G401.6 (cell line): ENCODE measurements around the gene ZNF438.
"Not testable (repeated sequence)": the region's sequence is repeated elsewhere in the genome, so short reads cannot be mapped to it uniquely, and the experiment has no call there.

Source experiments
- FAIRE-seq: peaks from 2 replicates; lab custom pipeline; 2012; peaks lifted over from hg19 to GRCh38; lab: Jason Lieb, UNC

Gene ZNF438

DNA sequence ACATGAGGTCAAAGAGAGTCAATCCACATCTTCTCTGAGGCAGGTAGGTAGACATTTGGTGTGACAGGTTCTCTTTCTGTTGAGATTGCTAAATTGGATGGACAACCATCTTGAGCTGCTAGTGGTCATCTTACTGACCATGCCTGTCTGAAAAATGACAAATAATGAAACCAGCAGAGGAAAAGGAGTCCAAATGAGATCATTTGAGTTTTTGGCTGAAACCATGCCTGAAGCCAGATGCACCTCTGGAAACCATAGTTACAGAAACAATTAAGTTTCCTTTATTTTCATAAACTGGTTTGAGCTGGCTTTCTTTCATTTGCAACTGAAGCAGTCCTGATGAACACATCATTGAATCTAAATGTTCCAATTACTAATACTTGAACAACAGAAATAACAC lies 100.6 kb downstream of the ZNF438 start:
- FAIRE-seq, result no peak

DNA sequence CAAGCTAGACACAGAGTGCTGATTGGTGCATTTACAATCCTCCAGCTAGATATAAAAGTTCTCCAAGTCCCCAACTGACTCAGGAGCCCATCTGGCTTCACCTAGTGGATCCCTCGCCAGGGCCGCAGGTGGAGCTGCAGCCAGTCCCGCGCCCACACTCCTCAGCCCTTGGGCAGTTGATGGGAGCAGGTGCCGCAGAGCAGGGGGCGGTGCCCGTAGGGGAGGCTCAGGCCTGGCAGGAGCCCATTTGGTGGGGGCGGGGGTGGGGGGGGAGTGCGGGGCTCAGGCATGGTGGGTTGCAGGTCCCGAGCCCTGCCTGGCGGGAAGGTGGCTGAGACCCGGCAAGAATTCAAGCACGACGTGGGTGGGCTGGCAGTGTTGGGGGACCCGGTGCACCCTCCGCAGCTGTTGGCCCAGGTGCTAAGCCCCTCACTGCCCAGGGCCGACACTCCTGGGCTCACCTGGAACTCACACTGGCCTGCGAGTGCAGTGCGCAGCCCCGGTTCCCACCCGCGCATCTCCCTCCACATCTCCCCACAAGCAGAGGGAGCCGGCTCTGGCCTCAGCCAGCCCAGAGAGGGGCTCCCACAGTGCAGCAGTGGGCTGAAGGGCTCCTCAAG lies 101.7 kb downstream of the ZNF438 start:
- no peak for FAIRE-seq

DNA sequence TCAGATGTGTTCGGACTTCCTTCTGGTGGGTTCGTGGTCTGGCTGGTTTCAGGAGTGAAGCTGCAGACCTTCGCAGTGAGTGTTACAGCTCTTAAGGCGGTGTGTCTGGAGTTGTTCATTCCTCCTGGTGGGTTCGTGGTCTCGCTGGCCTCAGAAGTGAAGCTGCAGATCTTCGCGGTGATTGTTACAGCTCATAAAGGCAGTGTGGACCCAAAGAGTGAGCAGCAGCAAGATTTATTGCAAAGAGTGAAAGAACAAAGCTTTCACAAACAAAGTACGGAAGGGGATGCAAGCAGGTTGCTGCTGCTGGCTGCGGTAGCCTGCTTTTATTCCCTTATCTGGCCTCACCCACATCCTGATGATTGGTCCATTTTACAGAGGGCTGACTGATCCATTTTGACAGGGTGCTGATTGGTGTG lies 102.3 kb downstream of the ZNF438 start:
- FAIRE-seq, result not testable (repeated sequence)

DNA sequence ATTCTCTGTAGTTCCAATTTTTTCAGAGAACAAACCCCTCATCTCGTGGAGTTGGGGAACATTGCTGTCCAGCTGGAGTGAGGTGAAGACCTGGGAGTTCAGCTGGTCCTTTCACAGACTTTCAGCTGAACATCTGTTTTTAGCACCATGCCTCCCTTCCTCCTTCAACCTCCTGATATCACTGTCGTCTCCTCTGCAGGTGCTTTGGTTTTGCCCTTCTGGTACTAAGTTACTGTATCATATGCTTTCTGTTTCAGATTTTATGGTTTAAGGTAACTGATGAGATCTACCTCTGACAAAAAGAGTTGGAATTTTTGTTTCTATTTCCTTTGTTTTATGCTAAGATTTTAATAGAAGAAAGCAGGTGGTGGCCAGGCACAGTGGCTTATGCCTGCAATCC lies 102.9 kb downstream of the ZNF438 start:
- FAIRE-seq, result no peak

DNA sequence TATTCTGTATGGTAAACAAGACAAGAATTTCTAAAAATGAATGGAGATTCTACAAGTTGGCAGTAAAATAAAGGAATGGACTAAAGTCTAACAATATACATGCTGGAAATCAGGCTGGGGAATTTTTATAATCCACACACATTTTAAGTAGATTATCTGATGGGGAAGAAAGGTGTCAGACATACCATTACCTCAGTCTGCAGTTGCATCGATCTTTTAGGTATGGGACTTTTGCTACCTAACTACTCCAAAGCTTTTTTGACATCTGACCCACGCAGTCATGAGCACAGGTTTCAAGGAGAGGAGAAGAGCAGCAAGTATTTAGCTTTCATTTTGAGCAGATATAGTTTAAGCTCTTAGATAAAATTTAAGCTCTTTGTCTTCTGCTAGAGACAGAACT lies 113.0 kb downstream of the ZNF438 start:
- no peak for FAIRE-seq

DNA sequence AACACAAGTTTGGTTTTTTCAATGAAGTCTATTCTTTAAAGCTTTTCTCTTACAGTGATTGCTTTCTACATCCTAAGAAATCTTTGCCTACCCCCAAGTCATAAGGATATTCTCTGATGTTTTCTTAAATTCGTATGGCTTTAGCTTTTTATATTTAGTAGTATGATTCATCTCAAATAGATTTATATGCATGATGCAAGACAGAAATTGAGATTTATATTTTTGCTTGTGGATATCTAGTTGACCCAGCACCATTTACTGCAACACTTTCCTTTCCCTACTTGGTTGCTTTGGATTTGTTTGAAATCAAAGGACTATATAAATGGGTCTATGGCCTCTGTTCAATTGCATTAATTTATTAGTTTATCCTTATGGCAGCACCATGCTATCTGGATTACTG lies 113.9 kb downstream of the ZNF438 start:
- FAIRE-seq, result no peak

DNA sequence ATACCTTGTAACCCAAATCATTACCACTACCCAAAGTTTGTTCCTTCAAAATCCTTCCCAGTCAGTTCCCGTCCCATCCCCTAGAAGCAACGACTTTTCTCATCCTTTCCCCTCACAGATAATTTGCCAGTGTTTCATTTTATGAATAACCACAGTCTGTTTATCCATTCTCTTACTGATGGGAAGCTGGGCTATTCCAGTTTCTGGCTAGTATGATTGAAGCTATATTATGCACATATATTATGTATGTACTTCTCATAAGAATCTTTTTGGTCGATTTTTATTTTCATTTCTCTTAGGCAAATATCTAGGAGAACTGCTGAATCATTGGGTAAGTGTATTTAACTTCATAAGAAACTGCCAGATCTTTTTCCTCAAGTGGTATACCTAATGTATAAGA lies 114.6 kb downstream of the ZNF438 start:
- FAIRE-seq, result no peak

DNA sequence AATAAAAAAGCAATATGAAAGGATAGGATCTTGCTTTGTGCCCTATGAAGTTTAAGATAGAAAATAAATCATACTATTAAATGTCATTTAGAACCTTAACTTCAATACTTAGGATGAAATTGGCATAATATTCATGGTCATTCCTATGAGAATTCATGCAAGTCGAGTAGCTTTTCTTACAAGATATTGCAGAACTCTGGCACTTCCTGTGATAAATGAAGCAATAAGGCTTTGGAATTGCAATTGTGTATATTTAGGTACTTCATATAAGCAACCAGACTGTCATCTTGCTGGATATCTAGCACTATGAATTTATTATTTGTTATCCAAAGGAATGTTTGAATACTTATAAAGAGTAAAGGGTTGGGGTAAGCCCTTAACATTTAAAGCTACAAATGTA lies 116.5 kb downstream of the ZNF438 start:
- no peak for FAIRE-seq

DNA sequence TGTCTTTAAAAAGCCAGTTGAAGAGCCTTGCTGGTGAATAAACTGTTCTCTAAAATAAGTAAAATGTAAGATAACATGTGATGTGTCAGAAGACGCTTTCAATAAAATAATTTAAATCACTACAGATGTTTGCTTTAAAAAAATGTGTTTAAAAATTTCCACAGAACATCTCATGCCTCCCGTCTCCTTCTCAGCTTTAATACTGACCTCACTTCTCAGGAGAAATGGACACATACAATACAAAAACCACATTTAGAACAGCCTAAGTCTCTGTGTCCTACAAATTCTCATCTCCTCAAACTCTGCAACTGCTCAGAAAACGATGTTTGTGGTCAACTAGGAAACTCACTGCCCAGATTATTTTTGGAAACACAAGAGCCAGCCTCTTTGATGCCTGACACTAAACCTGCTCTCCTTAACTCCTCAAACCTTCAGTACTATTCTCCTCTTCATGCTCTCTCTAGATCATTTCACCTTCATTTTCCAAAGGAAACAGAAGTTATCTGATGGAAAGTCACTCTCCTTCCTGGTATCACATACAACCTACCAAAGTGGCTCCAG lies 120.3 kb downstream of the ZNF438 start:
- no peak for FAIRE-seq

DNA sequence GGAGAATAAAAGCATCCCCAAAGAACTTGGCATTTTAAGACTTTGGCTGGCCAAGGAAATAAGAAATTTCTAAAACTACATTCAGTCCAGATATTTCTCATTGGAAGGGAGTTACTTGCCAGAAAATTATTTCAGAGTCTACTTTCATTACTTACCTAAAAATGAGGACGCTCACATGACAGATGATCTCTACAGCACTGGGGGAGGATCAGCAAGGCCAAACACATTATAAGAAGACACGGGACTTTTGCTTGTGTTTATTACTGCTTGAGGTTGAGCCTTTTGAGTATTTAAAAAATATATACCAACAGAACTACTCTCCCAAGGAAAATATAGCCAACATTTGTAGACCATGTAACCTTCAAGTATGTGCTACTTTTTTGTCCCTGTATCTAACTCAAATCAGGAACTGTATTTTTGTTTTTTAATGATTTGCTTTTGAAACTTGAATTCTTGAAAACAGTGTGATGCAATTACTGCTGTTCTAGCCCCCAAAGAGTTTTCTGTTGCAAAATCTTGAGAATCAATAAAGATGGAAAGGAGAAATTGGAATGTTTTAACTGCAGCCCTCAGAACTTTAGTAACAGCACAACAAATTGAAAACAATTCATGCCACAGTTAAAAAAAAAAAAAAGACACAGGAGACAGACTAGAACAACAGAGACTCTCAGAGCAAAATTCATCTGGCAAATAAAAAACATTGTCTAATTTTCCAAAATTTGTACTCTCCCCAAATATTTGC lies 128.1 kb downstream of the ZNF438 start:
- FAIRE-seq, result no peak

DNA sequence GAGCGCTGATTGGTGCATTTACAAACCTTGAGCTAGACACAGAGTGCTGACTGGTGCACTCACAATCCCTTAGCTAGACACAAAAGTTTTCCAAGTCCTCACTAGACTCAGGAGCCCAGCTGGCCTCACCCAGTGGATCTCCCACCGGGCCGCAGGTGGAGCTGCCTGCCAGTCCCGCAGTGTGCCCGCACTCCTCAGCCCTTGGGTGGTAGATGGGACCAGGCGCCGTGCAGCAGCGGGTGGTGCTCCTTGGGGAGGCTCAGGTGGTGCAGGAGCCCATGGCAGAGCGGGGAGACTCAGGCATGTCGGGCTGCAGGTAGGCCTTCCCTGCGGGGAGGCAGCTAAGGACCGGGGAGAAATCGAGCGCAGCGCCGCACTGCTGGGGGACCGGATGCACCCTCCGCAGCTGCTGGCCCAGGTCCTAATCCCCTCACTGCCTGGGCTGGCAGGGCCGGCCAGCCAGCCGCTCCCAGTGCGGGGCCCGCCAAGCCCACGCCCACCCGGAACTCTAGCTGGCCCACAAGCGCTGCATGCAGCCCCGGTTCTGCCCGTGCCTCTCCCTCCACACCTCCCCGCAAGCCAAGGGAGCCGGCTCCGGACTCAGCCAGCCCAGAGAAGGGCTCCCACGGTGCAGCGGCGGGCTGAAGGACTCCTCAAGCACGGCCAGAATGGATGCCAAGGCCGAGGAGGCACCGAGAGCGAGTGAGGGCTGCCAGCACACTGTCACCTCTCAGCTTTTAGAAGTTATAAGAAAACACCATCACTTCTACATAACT lies 128.9 kb downstream of the ZNF438 start:
- FAIRE-seq, result no peak

DNA sequence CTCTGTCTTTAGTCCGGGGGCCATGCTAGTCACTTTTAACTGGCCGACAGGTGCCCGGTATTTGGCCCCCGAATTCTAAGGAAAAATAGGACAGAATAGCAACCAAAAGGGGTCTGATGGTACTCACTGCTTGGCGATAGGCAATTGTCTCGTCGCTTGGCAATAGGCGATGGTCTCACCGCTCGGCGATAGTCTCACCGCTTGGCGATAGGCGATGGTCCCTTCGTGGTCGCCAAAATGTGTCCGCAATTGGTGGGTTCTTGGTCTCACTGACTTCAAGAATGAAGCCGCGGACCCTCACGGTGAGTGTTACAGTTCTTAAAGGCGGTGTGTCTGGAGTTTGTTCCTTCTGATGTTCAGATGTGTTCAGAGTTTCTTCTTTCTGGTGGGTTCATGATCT lies 130.2 kb downstream of the ZNF438 start:
- not testable (repeated sequence) for FAIRE-seq

DNA sequence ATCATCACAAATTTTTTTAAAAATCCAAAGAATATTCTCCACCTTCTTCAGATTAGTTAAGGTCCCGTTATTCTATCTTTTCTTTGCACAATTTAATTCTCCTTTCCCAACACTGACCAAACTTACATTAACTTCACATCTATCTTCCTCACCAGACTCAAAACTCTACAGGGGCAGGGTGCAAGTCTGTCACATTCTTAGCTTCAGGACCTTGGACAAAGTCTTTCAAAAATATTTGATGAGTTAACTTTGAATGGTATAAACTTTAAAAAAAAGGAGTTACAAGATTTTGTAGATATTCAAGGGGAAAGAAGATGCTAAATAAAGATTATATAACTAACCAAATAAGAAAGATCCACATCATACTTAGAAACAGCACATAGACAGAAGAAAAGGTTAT lies 132.7 kb downstream of the ZNF438 start:
- no peak for FAIRE-seq

DNA sequence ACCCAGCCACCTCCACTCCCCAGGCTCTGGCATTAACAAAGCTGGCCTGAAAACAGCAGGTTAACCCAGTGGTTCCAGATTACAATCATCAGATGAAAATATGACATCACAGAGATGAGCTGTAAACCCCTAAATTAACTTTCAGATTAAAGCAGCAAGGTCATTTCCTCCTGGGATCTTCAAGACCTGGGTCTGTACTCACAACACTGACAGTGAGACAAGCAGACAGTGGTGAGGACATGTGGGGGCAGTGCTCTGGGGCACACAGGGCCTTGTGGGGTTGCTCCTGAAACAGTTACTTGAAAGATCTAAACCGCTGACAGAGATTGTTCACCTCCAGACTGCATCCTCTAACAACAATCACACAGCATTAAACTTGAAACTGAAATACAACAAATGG lies 134.1 kb downstream of the ZNF438 start:
- FAIRE-seq, result no peak

DNA sequence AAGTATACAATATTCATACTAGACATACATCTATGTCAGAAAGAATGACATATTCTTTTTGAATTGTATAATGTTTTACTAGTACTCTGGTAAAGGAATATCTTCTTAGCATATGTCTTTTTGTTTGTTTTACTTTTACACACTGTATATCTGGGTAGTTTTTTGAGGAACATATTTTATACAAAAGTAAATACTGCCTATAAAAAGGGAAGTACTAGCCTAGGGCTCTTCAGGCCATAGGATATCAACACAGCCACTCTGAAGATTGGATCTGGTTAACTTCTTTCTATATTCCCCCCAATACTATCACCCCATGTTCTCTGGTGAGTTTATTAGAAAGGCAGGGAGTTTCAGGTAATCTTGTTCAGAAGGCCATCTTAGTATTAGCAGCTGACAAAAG lies 134.6 kb downstream of the ZNF438 start:
- FAIRE-seq, result no peak

DNA sequence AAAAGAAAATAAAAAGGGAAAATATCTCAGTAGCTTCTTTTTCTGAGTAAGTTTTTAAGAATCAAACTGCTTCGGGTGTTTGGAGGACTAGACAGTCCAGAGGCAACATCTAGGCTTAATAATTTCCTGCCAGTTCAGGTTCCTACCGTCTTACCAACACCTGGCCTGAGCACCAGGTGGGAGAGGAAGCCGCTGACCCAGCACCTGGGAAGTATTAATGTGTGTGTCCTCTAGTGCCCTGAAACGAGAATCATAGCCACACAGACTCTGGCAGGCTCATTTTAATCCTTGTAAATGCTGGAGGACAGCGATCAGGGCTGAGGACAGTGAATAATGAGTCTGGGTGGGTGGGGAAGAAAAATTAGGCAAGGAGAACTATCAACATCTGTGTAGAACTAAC lies 137.4 kb downstream of the ZNF438 start:
- FAIRE-seq, result no peak

DNA sequence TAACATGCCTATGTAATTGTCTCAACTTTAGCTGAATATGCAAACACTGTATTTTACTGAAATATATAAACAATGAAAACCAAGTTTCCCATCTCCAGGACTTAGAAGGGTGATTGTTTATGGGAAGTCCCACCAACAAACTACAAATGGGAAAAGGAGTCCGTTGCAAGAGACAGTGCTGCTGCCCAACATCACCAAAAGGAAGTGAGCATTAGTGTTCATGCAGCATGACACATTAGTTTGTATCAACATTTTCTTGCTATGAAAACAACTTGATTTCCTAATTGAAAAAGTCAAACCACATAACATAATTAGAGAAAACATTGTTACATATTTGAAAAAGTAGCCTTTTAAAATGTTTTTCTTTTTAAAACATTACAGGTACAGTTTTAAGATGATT lies 138.5 kb downstream of the ZNF438 start:
- no peak for FAIRE-seq

DNA sequence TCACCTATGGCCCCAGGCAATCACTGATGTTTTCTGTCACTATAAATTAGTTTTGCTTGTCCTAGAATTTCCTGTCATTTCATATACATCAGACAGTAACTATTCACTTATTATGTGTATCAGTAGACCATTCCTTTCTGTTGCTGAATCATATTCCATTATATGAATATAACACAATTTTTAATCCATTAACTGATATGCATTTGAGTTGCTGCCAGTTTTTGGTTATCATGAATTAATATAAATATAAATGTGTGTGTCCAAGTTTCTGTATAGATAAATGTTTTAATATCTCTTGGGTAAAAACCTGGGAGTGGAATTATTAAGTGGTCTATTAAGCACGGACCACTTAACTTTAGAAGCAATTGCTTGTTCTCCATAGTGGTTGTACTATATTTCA lies 143.8 kb downstream of the ZNF438 start:
- no peak for FAIRE-seq

DNA sequence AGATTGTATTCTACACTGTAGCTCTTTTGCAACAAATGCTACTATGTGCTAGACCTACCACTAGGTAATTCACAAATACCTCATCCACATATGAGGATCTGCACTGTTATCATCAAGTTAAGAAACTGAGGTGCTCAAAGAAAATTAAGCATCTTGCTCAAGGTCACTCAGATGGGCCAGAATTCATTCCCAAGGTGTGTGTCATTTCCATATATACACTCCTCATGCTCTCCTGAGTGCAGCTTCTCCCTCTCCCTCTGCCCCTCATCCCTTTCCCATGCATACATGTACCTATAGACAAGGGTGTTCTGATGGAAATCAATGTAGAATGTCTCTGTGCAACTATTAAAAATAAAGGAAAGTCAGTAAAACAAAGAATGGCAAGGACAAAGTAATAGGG lies 146.2 kb downstream of the ZNF438 start:
- FAIRE-seq, result no peak

DNA sequence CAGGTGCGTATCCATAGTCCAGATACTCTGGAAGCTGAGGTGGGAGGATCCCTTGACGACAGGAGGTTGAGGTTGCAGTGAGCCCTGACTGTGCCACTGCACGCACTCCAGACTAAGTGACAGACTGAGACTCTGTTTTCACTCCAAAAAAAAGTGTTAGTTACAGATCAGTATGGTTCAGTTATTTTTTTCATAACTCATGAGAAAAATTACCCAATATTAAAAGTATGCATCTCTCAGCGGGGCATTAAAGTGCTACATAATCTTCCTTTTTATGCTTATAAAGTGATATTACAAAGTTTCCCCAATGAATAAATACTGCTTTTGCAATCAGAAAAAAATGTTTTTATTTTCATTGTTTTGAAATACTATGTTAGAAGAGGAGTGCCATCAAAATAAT lies 147.9 kb downstream of the ZNF438 start:
- FAIRE-seq, result no peak

DNA sequence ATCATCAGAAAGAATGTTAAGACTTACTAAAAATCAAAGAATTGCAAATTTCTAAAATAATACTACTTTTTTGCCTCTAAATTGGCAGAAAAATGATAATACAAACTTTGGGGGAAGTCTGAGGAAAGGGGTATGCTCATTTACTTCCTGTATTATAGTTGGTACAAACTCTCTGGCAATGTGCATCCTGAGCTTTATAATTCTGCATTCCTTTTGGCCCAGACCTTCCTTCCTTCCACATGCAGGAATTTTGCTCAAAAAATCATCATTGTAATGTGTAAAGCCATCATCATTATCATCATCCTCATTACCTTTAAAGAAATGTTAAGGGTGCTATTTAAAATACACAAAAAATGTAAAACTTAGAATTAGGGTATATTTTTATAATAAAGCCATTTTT lies 148.5 kb downstream of the ZNF438 start:
- FAIRE-seq, result no peak

DNA sequence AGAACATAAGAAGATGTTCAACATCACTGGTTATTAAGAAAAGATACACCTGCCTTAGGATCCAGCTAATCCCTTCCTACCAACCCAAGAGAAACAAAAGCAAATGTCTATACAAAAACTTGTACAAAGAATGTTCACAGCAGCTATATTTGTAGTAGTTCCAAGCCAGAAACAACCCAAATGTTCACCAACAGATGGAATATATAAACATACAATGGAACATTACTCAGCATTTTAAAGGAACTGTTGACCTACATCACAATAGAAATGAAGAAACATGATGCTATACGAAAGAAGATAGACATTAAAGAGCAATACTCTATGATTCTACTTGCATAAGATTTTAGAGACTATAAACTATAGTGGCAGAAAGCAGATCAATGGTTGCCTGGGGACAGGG lies 149.4 kb downstream of the ZNF438 start:
- no peak for FAIRE-seq

DNA sequence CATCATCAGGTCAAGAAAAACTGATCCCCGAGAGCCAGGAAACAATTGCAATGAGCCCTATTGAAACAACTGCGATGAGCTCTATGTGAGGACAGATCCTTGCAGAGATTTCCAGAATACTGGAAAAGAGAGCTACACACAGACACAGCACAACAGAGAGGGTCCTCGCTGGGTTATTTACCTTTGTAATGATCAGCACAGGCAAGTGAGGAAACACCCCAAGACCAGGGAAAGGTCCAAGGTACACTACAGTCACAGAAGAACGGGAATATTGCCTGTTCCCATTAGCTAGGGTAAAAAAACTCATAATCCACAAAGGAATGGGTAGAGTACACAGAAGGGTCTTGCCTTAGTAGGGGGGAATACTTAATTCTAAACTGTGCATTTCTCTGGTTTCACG lies 152.7 kb downstream of the ZNF438 start:
- FAIRE-seq, result no peak
